PC-3 (cell line): ENCODE results near the gene COL11A1.

Source experiments
- CTCF ChIP-seq: fragments of 300-600 bp; sonication (generic); conservative IDR thresholded peaks from 2 replicates; pipeline ENCODE4 v1.5.1; 2017; ENCODE audit warnings: antibody characterized with exemption, low read depth, mild to moderate bottlenecking, low read length
- EZH2 ChIP-seq: fragments of 300-600 bp; sonication (generic); IDR thresholded peaks from one replicate; pipeline ENCODE4 v1.6.1; 2017; ENCODE audit warnings: antibody characterized with exemption, mild to moderate bottlenecking, low read length; ENCODE audit not compliant: unreplicated experiment
- EZH2phosphoT487 ChIP-seq: fragments of 300-600 bp; sonication (generic); IDR thresholded peaks from 2 replicates; pipeline ENCODE4 v1.6.1; 2018; ENCODE audit warnings: mild to moderate bottlenecking, antibody characterized with exemption, low read length, borderline replicate concordance

DNA sequence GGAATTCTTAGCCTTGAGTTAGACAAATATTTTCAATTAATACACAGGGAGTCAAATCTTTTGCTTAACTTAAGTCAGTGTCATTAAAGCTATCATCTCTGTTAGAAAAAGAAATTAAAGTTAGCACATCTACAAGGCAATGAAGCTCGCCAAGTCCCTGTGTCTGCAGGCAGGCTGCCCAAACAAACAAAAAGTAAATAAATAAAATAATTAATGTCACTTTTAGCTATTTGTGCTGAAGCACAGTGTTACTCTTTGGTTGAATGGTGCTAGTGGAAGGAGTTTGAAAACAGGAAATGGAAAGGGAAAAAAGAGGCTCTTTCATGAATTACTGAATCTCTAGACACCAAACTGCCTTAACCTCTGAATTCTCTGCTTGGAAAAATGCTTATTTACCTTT is 37.1 kb upstream of the COL11A1 start:
- TF ChIP-seq EZH2 (no peak), CTCF (no peak), EZH2phosphoT487 (no peak)
